Upper lobe of left lung (tissue), 4 donors: ENCODE results near the gene REP15.

Experiments used
- CTCF ChIP-seq, 6 experiments: fragments of 450-650 bp in 4 of 6; fragments of 200-600 bp in 2 of 6; sonication (generic) in 2 of 6; IDR thresholded peaks; one replicate each; pipeline ENCODE4 v1.5.1; 2016 to 2019; ENCODE audit warnings: antibody characterized with exemption in 6 of 6
- POLR2AphosphoS5 ChIP-seq, 2 donors: sonication (generic); formaldehyde crosslinking; IDR thresholded peaks; one replicate each; pipeline ENCODE4 v1.5.1; 2017; ENCODE audit warnings: antibody characterized with exemption in 2 of 2

GRCh38 chr12:27686147-27686546 lies 10.1 kb upstream of the REP15 start:
- TF ChIP-seq POLR2AphosphoS5 (IDR thresholded peaks at IDR 0.05) (no peak), CTCF (IDR thresholded peaks at IDR 0.05) (no peak)
